Tibial nerve (tissue), 4 donors: Measurements from ENCODE around the gene EFNA5. TPM values are rescaled to one million over a fixed set of nuclear protein-coding genes. Genes with fewer than 3 reads are reported as not detected.

ENCODE experiments used
- DNase-seq, 2 donors: peaks; one replicate each; pipeline ENCODE4 v3.0.0-alpha.2; 2019; ENCODE audit warnings: low spot score in 2 of 2
- H3K27ac ChIP-seq, 4 donors: fragments of 200-600 bp; sonication (generic) in 3 of 4; one replicate each; pipeline ENCODE4 v1.5.1; 2017 to 2019; ENCODE audit warnings: mild to moderate bottlenecking in 1 of 4
- H3K27me3 ChIP-seq, 2 donors: fragments of 200-600 bp; sonication (generic) in 1 of 2; one replicate each; pipeline versions ENCODE4 v1.5.1 to v1.6.0; 2017 to 2019
- H3K36me3 ChIP-seq, 3 donors: fragments of 200-600 bp; sonication (generic); one replicate each; pipeline ENCODE4 v1.5.1; 2018 to 2019
- H3K4me1 ChIP-seq, 4 donors: fragments of 200-600 bp; sonication (generic) in 3 of 4; one replicate each; pipeline ENCODE4 v1.5.1; 2017 to 2019
- H3K4me3 ChIP-seq, 4 donors: fragments of 200-600 bp; sonication (generic) in 3 of 4; one replicate each; pipeline ENCODE4 v1.5.1; 2017 to 2019; ENCODE audit warnings: mild to moderate bottlenecking in 1 of 4, moderate library complexity in 1 of 4
- H3K9me3 ChIP-seq, 4 donors: fragments of 200-600 bp; sonication (generic) in 3 of 4; one replicate each; pipeline ENCODE4 v1.5.1; 2017 to 2019
- EP300 ChIP-seq, 2 donors: sonication (generic); formaldehyde crosslinking; IDR thresholded peaks; one replicate each; pipeline ENCODE4 v1.6.1; 2017; ENCODE audit warnings: antibody characterized with exemption in 2 of 2, mild to moderate bottlenecking in 1 of 2
- POLR2A ChIP-seq, 2 donors: fragments of 450-650 bp; IDR thresholded peaks; one replicate each; pipeline ENCODE4 v1.6.1; 2017; ENCODE audit warnings: antibody characterized with exemption in 2 of 2, mild to moderate bottlenecking in 2 of 2, moderate library complexity in 2 of 2
- WGBS, 2 donors: methylation state at CpG; one replicate each; pipeline ENCODE4 v1.1.5; 2018; 5-methylcytosine and 5-hydroxymethylcytosine counted together
- total RNA-seq, 4 donors: library from RNA; depleted of rRNA; stranded (reverse); fragments of >200 nt; gene quantifications; one replicate each; pipeline ENCODE4 v1.1.0, GENCODE V29; 2016
- TF ChIP-seq, protein P1 (sequence below), 5 experiments: fragments of 200-600 bp in 3 of 5; fragments of 450-650 bp in 2 of 5; sonication (generic) in 3 of 5; IDR thresholded peaks; one replicate each; pipeline ENCODE4 v1.5.1; 2016 to 2019; ENCODE audit warnings: antibody characterized with exemption in 5 of 5, mild to moderate bottlenecking in 3 of 5, moderate library complexity in 2 of 5

The EFNA5 gene
- total RNA-seq, 4 donors from 2014 or later: 6.3 to 10.2 (median 6.9) TPM

DNA sequence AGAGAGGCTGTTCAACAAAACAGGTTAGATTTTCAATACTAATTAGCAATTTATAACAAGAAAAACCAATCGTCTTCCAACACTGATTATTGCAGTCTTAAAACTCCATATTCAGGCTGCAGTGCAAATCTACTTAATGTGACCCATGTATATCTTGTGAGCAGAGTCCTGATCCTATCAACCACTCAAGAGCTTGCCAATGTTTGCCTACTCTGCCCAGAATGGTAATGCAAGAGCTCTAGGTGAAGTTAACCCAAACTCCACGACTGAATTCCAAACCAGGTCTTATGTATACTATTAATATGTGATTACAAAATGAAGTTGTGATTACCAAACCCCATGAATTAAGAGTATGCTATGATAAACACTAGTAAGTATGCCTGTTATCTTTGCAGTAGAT, 17.1 kb downstream of the EFNA5 start:
- no peaks in the 10 kb centered on the region for H3K9me3 ChIP-seq
- no peak for DNase-seq
- no peaks in the 10 kb centered on the region for H3K27me3 ChIP-seq
- WGBS, 2 donors: 62 to 73% methylated on average over 2 of the region's 2 CpGs
- no peak overlapping the region for H3K4me3 ChIP-seq
- no peak overlapping the region for H3K27ac ChIP-seq
- TF ChIP-seq POLR2A (IDR thresholded peaks at IDR 0.05) (no peak), EP300 (IDR thresholded peaks at IDR 0.05) (no peak)
- TF ChIP-seq, protein P1, sequence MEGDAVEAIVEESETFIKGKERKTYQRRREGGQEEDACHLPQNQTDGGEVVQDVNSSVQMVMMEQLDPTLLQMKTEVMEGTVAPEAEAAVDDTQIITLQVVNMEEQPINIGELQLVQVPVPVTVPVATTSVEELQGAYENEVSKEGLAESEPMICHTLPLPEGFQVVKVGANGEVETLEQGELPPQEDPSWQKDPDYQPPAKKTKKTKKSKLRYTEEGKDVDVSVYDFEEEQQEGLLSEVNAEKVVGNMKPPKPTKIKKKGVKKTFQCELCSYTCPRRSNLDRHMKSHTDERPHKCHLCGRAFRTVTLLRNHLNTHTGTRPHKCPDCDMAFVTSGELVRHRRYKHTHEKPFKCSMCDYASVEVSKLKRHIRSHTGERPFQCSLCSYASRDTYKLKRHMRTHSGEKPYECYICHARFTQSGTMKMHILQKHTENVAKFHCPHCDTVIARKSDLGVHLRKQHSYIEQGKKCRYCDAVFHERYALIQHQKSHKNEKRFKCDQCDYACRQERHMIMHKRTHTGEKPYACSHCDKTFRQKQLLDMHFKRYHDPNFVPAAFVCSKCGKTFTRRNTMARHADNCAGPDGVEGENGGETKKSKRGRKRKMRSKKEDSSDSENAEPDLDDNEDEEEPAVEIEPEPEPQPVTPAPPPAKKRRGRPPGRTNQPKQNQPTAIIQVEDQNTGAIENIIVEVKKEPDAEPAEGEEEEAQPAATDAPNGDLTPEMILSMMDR (IDR thresholded peaks at IDR 0.05): no peak
- no peaks in the 10 kb centered on the region for H3K36me3 ChIP-seq
- H3K4me1 ChIP-seq: peaks cover 0 to 3% (median 0%) of the 10 kb centered on the region in 4 donors

DNA sequence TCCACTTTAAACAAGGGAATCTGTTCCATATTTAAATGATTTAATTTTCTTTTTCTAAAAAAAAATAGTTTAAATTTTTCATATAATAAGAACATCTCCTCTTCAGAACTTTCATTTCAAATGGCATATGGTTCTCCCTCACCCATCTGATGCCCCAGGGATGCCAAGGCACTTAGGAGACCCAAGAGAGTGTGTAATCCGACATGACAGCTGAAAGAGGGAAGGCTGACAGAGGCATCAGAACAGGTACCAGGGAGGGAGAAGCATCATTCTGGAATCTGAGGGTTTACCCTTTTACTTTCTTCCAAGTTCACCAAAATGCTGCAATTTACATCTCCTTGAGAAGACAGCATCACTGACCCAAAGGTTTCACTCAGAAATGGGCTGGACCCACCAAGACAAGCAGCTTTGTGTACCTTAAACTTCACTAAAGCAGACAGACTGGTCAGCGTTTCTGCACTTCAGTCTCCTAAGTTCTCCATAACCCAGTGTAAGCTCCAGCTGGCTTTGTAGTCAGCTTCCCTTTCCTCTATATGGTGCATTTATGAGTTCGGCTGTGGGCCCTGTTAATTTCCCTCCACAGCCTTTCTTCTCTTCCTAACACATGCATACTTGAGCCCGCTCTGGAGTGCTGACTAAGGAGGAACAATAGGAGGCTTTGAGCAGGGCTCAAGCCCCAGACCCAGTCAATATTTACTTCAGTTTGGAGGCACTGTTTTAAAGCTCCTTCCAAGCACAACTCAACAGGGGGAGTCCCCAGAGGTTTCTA, 17.7 kb downstream of the EFNA5 start:
- Histone ChIP-seq H3K9me3 (no peaks in the 10 kb centered on the region), H3K4me3 (no peak overlapping the region), H3K27ac (no peak overlapping the region), H3K27me3 (no peaks in the 10 kb centered on the region), H3K36me3 (no peaks in the 10 kb centered on the region), H3K4me1 (peaks cover 0 to 3% (median 0%) of the 10 kb centered on the region in 4 donors)
- TF ChIP-seq EP300 (IDR thresholded peaks at IDR 0.05) (no peak), POLR2A (IDR thresholded peaks at IDR 0.05) (no peak)
- TF ChIP-seq, protein P1 (IDR thresholded peaks at IDR 0.05): no peak
- 48 to 51% methylated on average over 4 of the region's 4 CpGs for WGBS, 2 donors
- DNase-seq: no peak

DNA sequence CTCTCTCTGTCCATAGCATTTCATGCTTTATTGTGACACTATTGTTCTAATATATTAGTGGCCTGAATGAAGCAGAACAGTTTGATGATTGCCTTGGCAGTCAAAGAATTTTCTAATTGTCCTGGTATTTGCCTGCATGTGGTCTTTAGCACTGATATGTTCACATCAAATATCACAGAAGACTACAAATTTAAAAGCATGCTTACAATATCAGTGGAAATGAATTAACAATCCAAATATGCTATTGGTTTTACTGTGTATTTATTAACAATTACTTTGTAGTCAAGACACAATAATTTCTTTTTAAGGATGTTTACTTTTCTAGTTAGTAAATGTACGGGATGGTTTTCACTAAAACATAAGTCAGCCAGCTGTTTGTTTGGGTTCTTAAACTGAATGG, 18.3 kb downstream of the EFNA5 start:
- Histone ChIP-seq H3K36me3 (no peaks in the 10 kb centered on the region), H3K4me1 (peaks cover 0 to 3% (median 0%) of the 10 kb centered on the region in 4 donors), H3K27ac (no peak overlapping the region), H3K9me3 (no peaks in the 10 kb centered on the region), H3K27me3 (no peaks in the 10 kb centered on the region), H3K4me3 (no peak overlapping the region)
- no peak for TF ChIP-seq POLR2A (IDR thresholded peaks at IDR 0.05)
- no peak for TF ChIP-seq EP300 (IDR thresholded peaks at IDR 0.05)
- TF ChIP-seq, protein P1 (IDR thresholded peaks at IDR 0.05): no peak
- 50 to 56% methylated on average over 1 of the region's 1 CpG for WGBS, 2 donors
- DNase-seq: no peak

DNA sequence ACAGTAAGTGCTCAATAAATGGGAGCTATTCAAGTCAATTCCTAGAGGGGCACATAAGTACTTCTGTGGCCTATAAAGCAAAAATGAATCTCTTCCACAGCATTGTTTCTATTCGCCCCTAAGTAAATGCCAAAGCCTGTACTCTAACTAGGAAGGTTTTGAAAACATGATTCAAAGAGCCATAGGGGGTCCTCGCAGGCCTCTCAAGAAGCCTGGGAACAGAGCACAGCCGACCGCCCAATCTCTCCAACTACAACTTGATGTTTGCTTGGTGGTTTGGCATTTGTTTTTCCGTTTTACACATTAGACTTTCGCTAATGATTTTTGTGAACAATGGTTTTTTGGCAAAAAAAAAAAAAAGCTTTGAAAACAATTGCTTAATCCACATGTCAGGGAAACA, 19.4 kb downstream of the EFNA5 start:
- Histone ChIP-seq H3K4me3 (no peak overlapping the region), H3K4me1 (peaks cover 0 to 3% (median 0%) of the 10 kb centered on the region in 4 donors), H3K27me3 (no peaks in the 10 kb centered on the region), H3K9me3 (no peaks in the 10 kb centered on the region), H3K27ac (no peak overlapping the region), H3K36me3 (no peaks in the 10 kb centered on the region)
- TF ChIP-seq, protein P1 (IDR thresholded peaks at IDR 0.05): no peak
- DNase-seq: no peak
- WGBS, 2 donors: 91 to 95% methylated on average over 6 of the region's 6 CpGs

DNA sequence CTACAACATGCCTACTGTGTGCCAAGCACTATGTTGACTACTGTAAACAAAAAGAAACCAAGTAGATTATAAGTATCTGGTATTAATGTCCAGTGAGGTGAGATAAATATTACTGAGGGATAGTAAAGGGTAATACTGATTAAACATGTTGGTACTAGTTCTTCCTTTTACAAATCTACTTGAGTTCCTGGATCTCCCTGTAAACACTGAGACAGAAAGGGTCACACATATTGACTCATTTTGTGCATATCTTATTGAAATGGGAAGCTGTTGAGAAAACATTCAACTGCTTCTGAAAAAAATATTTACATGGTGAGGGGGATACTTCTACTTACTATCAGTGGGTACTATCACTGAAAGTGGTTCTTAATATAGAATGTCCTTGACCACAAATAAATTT, 24.3 kb downstream of the EFNA5 start:
- no peaks in the 10 kb centered on the region for H3K36me3 ChIP-seq
- no peaks in the 10 kb centered on the region for H3K9me3 ChIP-seq
- no peak overlapping the region for H3K27ac ChIP-seq
- DNase-seq: no peak
- H3K27me3 ChIP-seq: no peaks in the 10 kb centered on the region
- no peak overlapping the region for H3K4me3 ChIP-seq
- H3K4me1 ChIP-seq: no peaks in the 10 kb centered on the region
- TF ChIP-seq, protein P1 (IDR thresholded peaks at IDR 0.05): no peak
- TF ChIP-seq POLR2A (IDR thresholded peaks at IDR 0.05): no peak
- TF ChIP-seq EP300 (IDR thresholded peaks at IDR 0.05): no peak
